Lung (tissue), 16 donors: ENCODE measurements around the gene FAM24B. TPM values are rescaled to one million over a fixed set of nuclear protein-coding genes. Genes with fewer than 3 reads are reported as not detected.
A peak's percentile ranks its signal among the peaks of the same experiment; 100 is the strongest.

Experiments used
- ATAC-seq: fragments of 200-7000 bp; cut with Tn5 transposase; one replicate; pipeline ENCODE4 v1.9.1; 2020; ENCODE audit warnings: moderate number of reproducible peaks; ENCODE audit not compliant: insufficient read depth, low FRiP score
- DNase-seq, 3 donors: peaks; one replicate each; pipeline ENCODE4 v3.0.0-alpha.2; 2013 to 2017
- H3K27ac ChIP-seq, 2 donors: one replicate each; pipeline ENCODE4 v1.5.1; 2013; ENCODE audit warnings: mild to moderate bottlenecking in 2 of 2, moderate library complexity in 2 of 2, control low read depth in 1 of 2, inconsistent platforms in 1 of 2, low read depth in 1 of 2, low read length in 1 of 2
- H3K27me3 ChIP-seq, 3 donors: one replicate each; pipeline ENCODE4 v1.5.1; 2013; ENCODE audit warnings: low read length in 2 of 3; ENCODE audit not compliant: control insufficient read depth in 3 of 3, insufficient read depth in 3 of 3
- H3K36me3 ChIP-seq, 4 donors: one replicate each; pipeline ENCODE4 v1.5.1; 2013; ENCODE audit warnings: low read length in 4 of 4, mild to moderate bottlenecking in 1 of 4, moderate library complexity in 1 of 4; ENCODE audit not compliant: control insufficient read depth in 4 of 4, insufficient read depth in 4 of 4
- H3K4me1 ChIP-seq, 5 donors: one replicate each; pipeline ENCODE4 v1.5.1; 2013; ENCODE audit warnings: low read length in 5 of 5, mild to moderate bottlenecking in 2 of 5, moderate library complexity in 1 of 5; ENCODE audit not compliant: control insufficient read depth in 5 of 5, insufficient read depth in 5 of 5
- H3K4me3 ChIP-seq: one replicate; pipeline ENCODE4 v1.5.1; 2013; ENCODE audit warnings: mild to moderate bottlenecking, control low read depth, moderate library complexity
- H3K9ac ChIP-seq, 2 donors: one replicate each; pipeline ENCODE4 v1.5.1; 2013; ENCODE audit warnings: low read length in 2 of 2, control low read depth in 1 of 2; ENCODE audit not compliant: insufficient read depth in 1 of 2
- H3K9me3 ChIP-seq, 4 donors: one replicate each; pipeline ENCODE4 v1.5.1; 2013; ENCODE audit warnings: low read length in 3 of 4, mild to moderate bottlenecking in 1 of 4, moderate library complexity in 1 of 4; ENCODE audit not compliant: control insufficient read depth in 4 of 4, insufficient read depth in 3 of 4
- WGBS, 2 donors: extraction: QIAGEN DNeasy Blood & Tissue Kit; methylation state at CpG; one replicate each; pipeline ENCODE4 v1.1.7; 2013; 5-methylcytosine and 5-hydroxymethylcytosine counted together
- long read RNA-seq, 5 donors: transcript quantifications; one replicate each; lab custom pipeline, GENCODE V29; 2026
- polyA plus RNA-seq, 2 donors: library from polyadenylated mRNA; stranded (reverse); fragments of 200-250 nt; gene quantifications; one replicate each; pipeline ENCODE4 v1.2.1, GENCODE V29; 2013
- total RNA-seq, 2 donors: library from RNA; depleted of rRNA in 1 of 2; stranded (reverse); fragments of >200 nt in 1 of 2; gene quantifications; one replicate each; pipeline ENCODE4 v1.2.1, GENCODE V29; 2014 to 2021
- TF ChIP-seq, protein P1 (sequence below): IDR thresholded peaks from 2 replicates; pipeline ENCODE4 v1.5.1; 2012; ENCODE audit warnings: mild to moderate bottlenecking; ENCODE audit errors: control extremely low read depth, extremely low read depth
- donor health status: control.
- donor health status: control.
- donor health status: Bipolar disorder and iron deficiency.
- donor health status: healthy.
- donor health status: DM: yes; HTN: yes; CAD: no.

Gene FAM24B, protein sequence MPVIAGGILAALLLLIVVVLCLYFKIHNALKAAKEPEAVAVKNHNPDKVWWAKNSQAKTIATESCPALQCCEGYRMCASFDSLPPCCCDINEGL
- total RNA-seq (1 to 10 TPM; 3.0 to 7.8 TPM), polyA plus RNA-seq (1 to 10 TPM; 1.6 to 3.3 TPM)
- long read RNA-seq, donor 1, partial matches to known transcripts = 0 of 2 reads
- long read RNA-seq, donor 1, other reads (novel, unspliced or antisense) = 0 of 2 reads
- long read RNA-seq, donor 2, partial matches to known transcripts = 0 of 4 reads
- long read RNA-seq, donor 2, other reads (novel, unspliced or antisense) = 0 of 4 reads
- long read RNA-seq, donor 3, partial matches to known transcripts = 5 of 9 reads
- long read RNA-seq, donor 3, other reads (novel, unspliced or antisense) = 0 of 9 reads
- long read RNA-seq, donor 4 = 0 reads
- long read RNA-seq, donor 5, partial matches to known transcripts = 0 of 6 reads
- long read RNA-seq, donor 5, other reads (novel, unspliced or antisense) = 0 of 6 reads

DNA sequence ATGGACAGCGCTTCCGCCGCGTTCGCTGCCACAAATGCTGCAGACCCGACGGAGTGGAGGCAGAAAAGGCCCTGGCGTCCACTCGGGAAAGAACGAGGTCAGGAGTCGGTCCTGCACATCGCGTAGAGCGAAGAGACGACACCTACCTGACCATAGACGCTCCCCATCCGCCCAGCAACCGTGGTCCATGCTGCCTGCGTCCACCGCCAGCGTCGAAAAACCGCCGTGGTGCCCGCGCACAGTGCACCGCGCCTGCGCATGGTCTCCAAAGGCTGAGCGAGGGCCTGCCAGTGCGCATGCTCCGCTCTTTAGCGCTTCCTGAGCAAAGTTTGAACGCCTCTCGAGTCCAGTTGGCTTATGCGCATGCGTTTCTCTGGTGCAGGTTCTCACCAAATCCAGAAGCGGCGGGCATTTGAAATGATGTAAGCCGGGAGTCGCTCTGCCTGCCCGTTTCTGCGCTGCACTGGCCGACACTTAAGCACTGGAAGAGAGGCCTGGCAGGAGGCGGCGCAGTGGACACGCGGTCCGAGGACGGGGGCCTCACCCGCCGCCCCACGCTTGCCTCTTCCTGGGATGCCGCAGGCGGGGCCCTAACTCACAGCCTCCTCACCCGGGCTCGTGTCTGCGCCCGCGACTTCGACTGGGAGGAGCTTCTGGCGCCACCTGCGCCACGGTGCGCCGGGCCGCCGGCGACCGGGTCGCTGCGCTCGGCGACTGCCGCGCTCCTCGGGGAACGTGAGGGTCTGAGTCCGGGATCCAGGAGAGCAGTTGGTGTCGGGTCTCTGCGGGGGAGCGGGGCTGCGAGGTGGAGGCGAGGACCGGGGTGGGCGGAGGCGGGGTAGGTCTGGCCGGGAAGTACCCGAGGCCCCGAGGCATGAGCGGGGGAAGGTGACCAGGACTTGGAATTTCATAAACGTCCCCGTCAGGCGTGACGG, at the start of gene FAM24B:
Gene FAM24B, minus strand, starts transcription at position 243 of the 935 bp plus-strand sequence. CDS start 29,066 bp downstream, outside the sequence.
- 7 to 9% methylated on average over 66 to 95 of the region's 95 CpGs for WGBS, 2 donors
- TF ChIP-seq, protein P1, sequence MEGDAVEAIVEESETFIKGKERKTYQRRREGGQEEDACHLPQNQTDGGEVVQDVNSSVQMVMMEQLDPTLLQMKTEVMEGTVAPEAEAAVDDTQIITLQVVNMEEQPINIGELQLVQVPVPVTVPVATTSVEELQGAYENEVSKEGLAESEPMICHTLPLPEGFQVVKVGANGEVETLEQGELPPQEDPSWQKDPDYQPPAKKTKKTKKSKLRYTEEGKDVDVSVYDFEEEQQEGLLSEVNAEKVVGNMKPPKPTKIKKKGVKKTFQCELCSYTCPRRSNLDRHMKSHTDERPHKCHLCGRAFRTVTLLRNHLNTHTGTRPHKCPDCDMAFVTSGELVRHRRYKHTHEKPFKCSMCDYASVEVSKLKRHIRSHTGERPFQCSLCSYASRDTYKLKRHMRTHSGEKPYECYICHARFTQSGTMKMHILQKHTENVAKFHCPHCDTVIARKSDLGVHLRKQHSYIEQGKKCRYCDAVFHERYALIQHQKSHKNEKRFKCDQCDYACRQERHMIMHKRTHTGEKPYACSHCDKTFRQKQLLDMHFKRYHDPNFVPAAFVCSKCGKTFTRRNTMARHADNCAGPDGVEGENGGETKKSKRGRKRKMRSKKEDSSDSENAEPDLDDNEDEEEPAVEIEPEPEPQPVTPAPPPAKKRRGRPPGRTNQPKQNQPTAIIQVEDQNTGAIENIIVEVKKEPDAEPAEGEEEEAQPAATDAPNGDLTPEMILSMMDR = no peak
- H3K4me3 ChIP-seq = peak within 1 kb of the TSS; percentile 57
- peak within 1 kb of the TSS in 1 of 2 donors; percentile 36 for H3K27ac ChIP-seq
- peaks cover 0 to 4% (median 0%) of the 10 kb centered on the region in 3 donors for H3K27me3 ChIP-seq
- no peaks in the 10 kb centered on the region for H3K9me3 ChIP-seq
- H3K4me1 ChIP-seq = peaks cover 0 to 10% (median 5%) of the 10 kb centered on the region in 5 donors
- ATAC-seq (peak; percentile 91), DNase-seq (peak; percentile 95 to 98 (median 97))
- H3K36me3 ChIP-seq = no peaks in the 10 kb centered on the region
- peak within 1 kb of the TSS in 1 of 2 donors; percentile 70 for H3K9ac ChIP-seq

DNA sequence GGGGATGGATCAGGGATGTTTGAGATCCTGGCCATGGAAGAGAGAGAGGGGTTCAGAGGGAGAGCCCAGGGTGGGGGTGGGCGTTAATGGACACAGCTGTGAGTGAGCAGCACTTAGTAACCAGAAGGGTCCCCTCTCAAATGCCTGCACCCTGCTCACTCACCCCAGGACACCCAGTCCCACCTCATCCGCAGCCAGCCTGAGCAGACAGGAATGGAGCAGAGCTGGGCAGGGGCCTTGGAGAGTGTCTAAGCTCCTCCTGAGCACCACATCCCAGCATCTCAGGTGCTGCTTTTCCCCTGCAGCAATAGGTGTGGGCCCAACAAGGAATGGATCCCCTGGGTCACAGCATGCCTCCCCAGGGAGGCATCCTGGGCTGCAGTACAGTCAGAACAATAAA, 36.3 kb upstream of the FAM24B start:
- no peak overlapping the region for H3K4me3 ChIP-seq
- H3K27ac ChIP-seq = no peak overlapping the region
- TF ChIP-seq, protein P1 = no peak
- H3K36me3 ChIP-seq = no peaks in the 10 kb centered on the region
- ATAC-seq (no peak), DNase-seq (no peak)
- H3K9ac ChIP-seq = no peak overlapping the region
- H3K4me1 ChIP-seq = no peaks in the 10 kb centered on the region
- 71 to 75% methylated on average over 2 of the region's 2 CpGs for WGBS, 2 donors
- H3K27me3 ChIP-seq = no peaks in the 10 kb centered on the region
- H3K9me3 ChIP-seq = no peaks in the 10 kb centered on the region

DNA sequence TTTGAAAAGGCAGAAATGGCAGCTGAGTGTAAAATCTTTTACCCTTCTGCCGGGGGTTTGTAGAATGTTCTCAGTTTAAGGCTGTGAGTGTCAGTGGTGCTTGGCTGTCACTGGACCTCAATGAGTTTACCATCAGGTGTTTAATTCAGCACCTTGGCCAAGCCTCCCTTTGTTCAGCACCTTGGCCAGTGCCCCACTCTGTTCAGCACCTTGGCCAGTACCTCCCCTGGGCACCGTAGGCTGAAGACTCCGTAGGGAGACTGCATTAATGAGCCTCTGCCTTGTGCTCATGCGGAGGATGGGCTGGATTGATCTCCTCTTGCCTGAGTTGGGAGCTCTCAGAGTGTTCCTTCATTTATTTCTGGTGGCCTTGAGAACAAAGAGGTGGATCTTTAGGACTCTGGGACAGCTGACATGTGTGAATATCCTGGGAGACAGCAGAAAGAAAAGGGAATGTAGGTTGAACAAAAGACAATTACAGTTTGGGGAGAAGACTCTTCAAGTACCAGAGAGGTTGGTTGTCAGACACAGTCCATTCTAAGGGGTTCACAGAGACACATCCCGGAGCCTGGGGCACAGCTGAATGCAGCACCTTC, 32.6 kb upstream of the FAM24B start:
- Histone ChIP-seq H3K27me3 (no peaks in the 10 kb centered on the region), H3K4me1 (no peaks in the 10 kb centered on the region), H3K4me3 (no peak overlapping the region), H3K36me3 (no peaks in the 10 kb centered on the region), H3K9ac (no peak overlapping the region), H3K9me3 (peaks cover 0 to 2% (median 0%) of the 10 kb centered on the region in 4 donors), H3K27ac (no peak overlapping the region)
- DNase-seq = peak; percentile 60 to 69 (median 67)
- peak; percentile 41 for ATAC-seq
- WGBS, 2 donors = 21 to 30% methylated on average over 5 of the region's 5 CpGs
- TF ChIP-seq, protein P1 = no peak
